HG03558 (cell line): Measurements from ENCODE around the gene TOMM22.

Experiments
- ATAC-seq: cut with Tn5 transposase; IDR thresholded peaks from one replicate; pipeline ENCODE4 v1.9.1; 2021; ENCODE audit warnings: moderate number of reproducible peaks; ENCODE audit not compliant: unreplicated experiment; ENCODE audit errors: extremely low read depth

TOMM22 gene

DNA sequence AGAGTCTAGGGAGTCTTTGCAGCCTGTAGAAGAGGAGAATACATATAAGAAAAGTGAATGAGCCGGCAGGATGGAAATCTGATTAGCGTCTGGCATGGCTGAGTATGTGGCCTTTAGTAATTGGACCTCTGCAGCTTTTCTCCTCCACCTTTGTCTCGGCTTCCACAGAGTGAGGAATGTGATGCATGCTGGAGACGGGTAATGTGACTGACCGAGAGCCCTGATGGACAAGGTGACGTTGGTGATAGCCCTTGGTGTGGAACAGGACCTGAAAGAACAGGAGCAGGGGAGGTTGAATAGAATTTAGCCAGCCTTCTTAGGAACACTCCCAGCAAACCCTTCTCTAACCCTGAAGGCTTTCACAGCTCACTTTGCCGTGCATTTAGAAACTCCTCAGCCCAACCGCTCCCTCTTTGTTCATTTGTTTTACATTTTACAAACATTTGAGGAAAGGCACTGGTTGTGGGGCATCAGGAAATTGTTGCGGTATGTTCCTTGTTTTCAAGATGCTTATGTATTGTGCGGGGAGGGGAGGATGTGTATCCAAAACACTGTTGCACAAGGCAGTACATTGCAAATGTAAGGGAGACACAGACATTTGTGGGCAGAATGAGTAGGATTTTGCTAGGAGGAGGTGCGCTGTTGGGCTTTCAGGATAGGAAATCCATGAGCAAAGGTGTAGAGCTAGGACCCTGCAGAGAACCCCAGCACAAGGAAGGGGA, 30.9 kb downstream of the TOMM22 start:
- no peak for ATAC-seq

DNA sequence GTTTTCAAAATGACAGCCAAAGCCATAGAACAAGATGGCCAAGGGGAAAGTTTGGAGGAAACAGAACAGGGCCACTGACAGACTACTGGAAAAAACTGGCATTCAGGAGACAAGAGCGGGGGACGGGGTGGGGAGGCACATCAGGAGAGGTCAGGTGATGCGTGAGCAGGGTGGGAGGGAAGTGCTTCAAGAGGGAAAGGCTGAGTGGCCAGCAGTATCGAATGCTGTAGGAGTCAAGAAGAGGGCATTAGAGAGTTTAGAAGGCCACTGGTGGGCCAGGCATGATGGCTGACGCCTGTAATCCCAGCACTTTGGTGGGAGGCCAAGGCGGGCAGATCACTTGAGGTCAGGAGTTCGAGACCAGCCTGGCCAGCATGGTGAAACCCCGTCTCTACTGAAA, 32.2 kb downstream of the TOMM22 start:
- no peak for ATAC-seq

DNA sequence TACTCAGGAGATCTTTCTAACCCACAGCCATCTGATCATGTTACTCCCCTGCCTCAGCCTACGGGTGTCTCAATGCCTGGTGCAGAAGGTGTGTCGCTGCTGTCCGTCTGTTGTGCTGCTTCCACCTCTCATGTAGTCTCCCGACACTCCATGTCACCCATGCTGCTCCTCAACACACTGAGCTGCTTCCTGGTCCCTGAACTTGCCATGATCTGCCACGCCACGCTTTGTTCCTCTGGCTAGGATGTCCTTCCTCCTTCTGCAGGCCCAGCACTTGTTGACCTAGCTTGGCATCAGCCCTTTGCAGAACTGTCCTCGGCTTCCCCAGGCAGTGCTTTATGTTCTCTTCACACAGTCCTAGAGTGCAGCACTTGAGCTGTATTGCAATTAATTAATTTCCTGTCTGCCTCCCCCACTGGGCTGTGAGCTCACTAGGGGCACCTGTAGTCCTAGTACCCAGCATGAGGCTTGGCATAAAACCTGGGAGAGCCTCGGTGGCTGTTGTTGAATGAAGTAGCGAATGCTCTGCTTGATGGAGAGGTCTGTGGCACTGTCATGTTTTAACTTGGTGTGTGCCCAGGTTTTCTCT, 33.5 kb downstream of the TOMM22 start:
- no peak for ATAC-seq

DNA sequence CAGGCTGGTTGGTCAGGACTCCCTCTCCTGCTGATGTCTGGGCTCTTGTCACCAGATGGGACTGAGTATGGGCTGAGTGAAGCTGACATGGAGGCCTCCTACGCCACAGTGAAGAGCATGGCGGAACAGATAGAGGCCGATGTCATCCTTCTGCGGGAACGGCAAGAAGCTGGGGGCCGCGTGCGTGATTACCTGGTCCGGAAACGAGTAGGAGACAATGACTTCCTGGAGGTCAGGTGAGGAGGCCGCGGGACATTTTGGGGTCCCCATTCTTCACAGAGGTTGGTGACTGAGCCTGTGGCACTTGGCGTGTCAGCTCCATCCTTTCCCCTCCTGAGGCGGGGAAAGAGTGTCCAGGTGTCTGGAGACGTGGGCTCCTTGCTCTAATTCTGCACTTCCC, 34.1 kb downstream of the TOMM22 start:
- ATAC-seq, result no peak

DNA sequence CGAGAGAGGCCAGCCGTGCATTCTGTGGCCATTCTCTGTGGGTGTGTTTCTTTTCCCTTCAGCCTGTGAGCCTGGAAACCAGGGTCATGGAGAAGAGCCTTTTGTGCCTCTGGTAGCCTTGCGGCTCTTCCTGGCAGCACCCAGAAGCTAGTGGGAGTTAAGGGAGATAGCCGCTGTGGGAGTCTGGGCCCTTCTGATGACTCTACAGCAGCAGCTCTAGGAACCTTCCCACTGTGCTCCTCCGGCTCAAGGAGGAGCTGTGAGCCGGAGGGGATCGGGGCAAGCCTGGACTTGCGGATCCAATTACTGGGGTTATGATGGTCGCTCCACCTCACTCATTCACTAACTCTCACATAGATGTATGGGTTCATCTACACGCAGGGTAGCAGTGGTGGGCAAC, 34.5 kb downstream of the TOMM22 start:
- ATAC-seq, result no peak

DNA sequence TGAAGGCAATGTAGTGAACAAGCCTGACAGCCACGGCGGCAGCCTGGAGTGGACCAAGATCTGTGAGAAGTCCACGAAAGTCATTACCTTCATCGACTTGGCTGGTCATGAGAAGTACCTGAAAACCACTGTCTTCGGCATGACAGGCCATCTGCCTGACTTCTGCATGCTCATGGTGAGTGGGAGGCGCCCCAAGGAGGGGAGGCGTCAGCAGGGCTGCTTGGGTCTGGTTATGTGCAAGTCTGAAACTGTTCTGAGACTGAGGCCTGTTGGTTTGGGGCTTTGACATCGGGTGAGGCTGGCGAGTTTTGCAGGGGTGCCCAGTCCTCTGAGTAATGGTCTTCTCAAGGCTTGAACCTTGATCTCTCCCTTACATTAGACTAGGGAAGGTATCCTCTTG, 35.1 kb downstream of the TOMM22 start:
- ATAC-seq, result no peak

DNA sequence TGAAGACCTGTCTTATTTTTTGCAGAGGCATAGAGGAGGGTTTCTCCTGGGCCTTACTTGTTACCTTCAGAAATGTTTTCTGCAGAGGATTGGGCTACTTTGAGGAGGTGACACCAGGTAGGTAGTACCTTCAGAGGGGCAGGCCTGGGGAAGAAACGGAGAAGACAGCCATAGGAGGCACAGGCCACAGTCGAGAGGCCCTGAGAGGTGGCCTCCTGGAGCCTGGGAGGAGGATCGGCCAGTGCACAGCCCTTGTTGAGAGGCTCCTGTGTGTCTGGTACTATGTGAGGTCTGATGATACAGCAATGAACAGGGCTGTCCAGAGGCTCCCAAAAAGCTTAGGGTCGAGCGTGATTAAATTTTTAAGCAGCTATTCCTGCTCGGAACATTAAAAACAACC, 35.5 kb downstream of the TOMM22 start:
- no peak for ATAC-seq

DNA sequence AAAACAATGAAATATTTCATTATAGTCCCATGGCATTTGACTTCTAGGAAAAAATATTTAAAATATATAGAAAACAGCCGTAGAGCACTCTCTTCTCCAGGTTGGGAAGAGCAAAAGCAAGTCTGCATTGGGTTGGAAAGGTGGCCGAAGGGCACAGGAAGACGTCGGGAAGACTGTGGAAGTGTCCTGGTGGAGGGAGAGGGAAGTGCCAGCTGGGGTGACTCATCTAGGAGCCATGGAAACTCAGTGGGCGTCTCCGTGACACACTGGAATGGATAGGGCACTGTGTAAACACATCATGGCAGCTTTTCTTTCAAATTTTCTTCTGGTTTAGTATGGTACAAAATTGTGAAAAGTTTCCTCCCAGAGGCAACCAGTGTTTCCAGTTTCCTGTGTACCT, 36.7 kb downstream of the TOMM22 start:
- no peak for ATAC-seq

DNA sequence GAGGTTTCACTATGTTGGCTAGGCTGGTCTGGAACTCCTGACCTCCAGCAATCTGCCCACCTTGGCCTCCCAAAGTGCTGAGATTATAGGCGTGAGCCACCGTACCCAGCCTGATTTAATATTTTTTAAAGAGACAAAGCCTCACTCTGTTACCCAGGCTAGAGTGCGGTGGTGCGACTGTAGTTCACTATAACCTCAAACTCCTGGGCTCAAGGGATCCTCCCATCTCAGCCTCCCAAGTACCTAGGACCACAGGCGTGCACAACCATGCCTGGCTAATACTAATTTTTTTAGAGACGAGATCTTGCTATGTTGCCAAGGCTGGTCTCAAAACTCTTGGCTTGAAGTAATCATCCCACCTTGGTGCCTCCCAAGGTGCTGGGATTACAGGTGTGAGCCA, 37.4 kb downstream of the TOMM22 start:
- ATAC-seq, result no peak

DNA sequence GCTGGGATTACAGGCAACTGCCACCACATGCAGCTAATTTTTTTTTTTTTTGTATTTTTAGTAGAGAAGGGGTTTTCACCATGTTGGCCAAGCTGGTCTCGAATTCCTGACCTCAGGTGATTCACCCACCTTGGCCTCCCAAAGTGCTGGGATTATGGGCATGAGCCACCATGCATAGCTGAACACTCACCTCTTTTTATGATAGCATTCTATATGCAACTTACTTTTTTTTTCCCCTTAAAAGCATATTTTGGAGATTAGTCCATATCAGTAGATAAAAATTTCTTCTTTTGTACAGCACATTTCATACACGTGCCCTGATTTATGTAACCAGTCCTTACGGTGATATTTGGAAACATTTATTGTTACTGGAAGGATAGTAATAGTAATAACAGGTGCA, 38.6 kb downstream of the TOMM22 start:
- no peak for ATAC-seq

DNA sequence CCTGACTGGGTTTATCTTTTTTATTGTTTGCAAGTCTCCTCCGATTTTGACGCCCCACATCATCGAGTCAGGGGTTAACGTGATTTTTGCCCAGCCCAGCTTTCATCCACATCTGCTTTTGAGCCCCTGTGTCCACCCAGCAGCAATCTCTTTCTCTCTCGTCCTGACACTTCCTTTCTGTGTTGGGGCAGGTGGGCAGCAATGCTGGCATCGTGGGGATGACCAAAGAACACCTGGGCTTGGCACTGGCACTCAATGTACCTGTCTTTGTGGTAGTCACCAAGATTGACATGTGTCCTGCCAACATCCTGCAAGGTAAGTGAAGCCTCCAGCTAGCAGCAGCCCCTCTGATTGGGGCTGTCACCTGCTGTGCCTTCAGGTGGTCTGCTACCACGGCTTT, 39.8 kb downstream of the TOMM22 start:
- ATAC-seq, result no peak

DNA sequence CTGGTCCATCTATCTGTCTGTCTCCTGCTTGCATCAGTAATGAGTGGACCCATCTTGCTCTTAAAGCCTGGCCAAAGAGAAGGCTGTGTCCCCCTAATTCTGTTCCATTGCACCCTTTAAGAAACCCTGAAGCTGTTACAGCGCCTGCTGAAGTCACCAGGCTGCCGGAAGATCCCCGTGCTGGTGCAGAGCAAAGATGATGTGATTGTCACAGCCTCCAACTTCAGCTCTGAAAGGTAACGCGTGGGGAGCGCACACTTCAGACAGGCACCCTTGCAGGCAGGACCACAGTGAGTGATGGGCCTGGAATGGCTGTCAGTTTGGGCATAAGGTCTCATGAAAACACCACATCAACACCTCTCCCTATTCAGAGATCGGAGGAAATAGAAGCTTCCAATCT, 42.4 kb downstream of the TOMM22 start:
- ATAC-seq, result no peak

DNA sequence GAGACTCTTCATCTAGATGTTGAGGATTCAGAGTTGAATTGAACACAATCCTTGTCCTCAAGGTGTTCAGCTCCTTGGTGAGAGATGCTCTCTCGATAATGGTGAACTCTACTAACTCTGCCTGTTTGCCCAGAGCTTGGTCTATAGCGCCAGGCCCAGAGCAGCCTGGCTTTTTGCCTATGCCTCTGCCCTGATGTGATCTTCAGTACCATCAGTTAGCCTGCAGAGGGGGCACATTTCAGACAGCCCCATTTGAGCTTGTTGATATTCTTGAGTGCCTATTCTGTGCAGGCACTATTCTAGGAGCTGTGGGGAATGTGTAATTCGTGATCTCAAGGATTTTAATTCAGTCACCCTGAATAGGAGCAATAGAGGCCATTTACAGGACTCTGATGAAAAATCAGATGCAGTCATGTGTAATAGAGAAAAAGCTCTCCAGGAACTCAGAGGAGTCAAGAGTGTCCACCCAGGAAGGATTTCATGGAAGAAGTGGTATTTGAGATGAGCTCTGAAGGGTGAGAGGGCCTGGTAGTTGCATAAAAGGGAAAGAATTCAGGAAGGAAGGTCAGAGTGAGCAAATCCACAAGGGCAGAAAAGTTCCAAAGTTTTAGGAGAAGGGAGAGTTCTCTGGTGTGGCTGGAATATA, 43.3 kb downstream of the TOMM22 start:
- ATAC-seq, result no peak

DNA sequence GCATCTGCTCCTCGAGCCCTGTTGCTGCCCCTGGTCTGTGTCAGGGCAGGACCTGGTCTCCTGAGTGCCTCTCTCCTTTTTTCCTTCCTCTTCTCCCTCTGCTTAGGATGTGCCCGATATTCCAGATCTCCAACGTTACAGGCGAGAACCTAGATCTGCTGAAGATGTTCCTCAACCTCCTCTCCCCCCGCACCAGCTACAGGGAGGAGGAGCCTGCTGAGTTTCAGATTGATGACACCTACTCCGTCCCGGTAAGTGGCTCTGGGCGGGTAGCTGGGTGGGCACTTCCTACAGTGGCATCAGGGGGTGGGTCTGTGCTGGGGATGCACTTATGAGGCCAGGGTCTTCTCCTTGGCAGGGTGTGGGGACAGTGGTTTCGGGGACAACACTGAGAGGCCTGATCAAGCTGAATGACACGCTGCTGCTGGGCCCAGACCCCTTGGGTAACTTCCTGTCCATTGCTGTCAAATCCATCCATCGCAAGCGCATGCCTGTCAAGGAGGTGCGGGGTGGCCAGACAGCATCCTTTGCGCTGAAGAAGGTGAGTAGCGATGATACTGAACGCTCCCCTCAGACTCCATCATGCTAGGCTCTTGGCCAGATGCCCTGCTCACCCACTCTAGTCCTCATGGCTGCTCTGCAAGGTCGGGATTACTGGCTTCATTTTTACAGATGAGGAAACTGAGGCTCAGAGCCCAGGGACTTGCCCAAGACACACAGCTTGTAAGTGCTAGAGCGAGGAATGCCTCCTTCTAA, 44.3 kb downstream of the TOMM22 start:
- ATAC-seq, result no peak

DNA sequence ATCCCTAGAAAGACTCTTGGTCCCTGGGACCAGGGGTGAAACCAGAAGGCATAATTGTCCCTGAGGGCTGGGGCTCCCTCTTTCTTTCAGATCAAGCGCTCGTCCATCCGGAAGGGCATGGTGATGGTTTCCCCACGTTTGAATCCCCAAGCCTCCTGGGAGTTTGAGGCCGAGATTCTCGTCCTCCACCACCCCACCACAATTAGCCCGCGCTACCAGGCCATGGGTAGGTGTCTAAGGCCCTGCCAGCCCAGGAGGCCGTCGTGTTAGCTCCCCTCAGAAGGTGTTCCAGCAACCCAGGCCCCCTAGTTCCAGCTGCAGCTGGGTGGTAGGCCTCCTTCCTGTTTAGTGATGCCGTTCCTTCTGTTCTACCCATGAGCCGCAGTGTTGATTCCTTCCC, 45.4 kb downstream of the TOMM22 start:
- ATAC-seq, result no peak

DNA sequence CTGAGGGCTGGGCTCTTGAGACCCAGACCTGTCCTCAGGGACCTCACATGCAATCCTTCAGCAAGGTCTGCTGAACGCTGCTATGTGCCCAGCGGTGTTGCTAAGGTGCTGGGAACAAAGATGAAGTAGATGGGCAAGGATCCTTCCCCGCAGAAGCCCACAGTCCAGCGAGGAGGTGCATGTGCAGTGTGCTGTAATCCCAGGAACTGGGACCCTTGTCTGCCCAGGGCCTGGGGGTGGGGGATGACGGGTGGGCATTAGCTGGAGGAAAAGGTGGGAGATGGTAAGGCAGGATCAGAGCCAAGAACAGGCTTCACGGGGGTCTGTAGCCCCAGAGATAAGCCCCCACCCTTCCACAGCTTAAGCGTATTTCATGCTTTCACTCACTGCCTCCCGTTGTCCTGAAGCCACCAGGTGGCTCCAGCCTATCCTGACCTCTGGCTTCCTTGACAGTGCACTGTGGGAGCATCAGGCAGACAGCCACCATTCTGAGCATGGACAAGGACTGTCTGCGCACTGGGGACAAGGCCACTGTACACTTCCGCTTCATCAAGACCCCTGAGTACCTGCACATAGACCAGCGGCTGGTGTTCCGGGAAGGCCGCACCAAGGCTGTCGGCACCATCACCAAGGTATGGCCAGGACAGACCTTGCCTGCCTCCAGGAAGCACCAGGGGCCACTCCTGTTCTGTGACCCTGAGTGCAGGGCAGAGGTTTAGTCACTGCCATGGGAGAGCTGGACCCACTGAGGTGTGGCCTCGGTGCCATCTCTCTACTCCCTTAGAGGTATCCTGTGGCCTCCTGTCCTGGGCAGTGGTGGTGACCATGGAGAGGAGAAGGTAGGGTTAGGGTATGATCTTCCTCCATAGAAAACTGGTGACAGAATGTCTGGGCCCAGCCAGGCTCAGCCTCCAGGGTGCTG, 46.0 kb downstream of the TOMM22 start:
- no peak for ATAC-seq

DNA sequence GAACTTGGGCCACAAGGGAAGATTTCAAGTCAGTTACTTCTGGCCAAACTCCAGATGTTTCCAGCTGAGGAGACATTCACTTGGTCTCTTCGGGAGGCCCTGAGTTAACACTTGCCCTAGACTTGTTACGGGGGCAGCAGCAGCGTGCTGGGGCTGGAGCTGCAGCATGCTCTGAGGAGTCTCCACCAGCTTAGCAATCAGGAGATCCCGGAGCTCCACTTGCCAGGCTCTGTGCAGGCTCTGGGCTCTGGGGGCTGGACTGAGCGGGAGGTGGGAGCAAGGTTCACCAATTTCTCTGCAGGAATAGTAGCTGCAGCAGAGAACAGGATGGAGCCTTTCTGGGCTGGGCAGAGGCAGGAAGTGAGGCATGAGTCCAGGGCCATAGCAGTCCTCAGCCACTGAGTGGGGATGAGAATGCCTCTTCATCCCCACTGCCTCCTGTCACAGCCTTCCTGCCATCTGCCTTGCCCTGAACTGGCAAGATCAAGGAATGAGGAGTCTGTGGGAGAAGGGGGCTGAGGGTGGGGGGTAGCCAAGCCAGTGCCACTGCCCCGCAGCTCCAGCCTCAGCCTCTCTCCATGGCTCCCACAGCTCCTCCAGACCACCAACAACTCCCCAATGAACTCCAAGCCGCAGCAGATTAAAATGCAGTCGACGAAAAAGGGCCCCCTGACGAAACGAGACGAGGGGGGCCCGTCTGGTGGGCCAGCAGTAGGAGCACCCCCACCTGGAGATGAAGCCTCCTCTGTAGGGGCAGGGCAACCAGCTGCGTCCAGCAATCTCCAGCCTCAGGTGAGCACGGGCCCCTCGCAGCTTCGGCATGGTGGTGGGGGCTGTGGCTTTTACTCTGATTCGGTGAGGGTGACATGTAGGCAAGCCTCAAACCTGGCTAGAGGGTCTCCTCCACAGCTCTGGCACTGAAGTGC, 47.4 kb downstream of the TOMM22 start:
- ATAC-seq, result no peak

DNA sequence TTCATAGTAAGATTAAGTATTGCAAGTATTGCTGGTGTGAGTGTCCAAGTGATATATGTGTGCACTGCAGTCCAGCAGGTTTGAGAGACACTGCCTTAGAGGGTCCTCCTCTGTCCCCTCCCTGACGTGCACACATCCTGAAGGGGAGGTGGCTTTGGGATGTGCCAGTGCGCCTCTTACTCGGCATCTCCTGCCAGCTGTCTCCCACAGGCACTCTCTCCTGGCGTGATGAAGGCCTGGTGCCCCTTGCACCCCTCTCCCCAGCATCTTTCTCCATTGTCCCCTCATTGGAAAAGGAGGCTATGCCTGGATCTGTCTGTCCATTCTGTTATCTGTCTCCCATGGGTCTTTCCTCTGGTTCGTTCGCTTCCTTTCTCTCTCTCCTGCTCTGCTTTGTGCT, 48.2 kb downstream of the TOMM22 start:
- no peak for ATAC-seq

DNA sequence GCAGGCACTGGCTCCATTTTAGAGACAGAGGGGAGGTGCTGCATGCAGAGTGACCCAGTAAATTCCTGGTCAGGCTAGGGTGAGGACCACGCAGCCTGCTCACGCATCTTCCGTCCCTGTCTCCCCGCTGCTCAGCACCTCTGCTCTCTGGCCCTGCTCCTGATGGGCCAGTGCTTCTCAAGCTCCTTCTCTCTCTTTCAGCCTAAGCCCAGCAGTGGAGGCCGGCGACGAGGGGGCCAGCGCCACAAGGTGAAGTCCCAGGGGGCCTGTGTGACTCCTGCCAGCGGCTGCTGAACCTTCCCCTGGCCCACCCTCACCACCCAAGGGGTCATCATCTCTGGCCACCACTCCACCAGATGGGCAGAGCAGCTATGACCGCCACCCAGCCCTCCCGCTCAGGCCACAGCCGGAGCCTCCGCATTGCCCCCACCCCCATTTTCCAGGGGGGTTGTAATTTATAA, 48.7 kb downstream of the TOMM22 start:
- no peak for ATAC-seq
